Stimulated activated CD4-positive, alpha-beta T cell treated with anti-CD3 and anti-CD28 coated beads, Interleukin-12 subunit alpha, Interleukin-12 subunit beta, amount 100 ng/mL, for 4 hours (primary cell): ENCODE results near the gene LRRFIP1.

Experiments
- DNase-seq: peaks from one replicate; pipeline ENCODE4 v3.0.0-alpha.2; 2020

Gene LRRFIP1

DNA sequence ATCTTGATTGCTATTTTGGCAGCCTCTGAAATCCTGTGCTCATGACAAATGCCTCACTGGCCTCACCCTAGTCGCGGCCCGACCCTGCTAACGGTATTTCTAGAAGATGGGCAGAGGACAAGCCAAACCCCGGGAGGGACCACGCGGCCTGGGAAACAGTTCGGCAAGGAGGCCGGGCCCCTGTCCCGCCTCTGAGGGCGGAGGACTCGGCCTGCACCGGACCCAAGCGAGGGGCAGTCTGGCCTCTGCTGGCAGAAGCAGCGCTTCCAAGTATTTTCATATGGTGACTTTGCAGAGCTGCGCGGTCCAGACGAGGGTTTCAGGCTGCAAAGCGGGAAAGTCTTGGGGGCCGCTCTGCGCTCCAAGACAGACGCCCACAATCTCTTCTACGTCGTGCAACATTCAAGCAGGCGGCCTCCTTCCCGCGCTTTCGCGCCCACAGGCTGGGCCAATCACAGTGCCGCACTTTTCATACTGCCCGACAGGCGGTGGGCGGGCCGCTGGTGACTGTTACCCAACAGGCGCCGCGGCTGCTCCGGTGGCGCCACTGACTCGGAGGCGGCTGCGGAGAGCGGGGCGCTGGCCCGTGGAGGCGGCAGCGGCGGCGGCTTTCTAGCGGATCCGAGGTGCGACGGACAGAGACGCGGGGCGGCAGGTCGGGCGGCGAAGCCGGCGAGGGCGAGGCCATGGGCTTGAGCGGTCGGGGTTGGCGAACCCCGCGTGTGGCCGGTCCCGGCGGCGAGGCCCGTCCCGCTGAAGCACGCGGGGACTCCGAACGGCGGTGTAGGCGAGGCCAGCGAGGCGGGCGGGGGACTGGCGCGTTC is 171.1 kb downstream of the LRRFIP1 start, which contains the start of gene RBM44:
Gene RBM44, plus strand, starts transcription at position 544 of the 824 bp plus-strand sequence. CDS start 14,831 bp downstream, outside the sequence.
- no peak for DNase-seq

DNA sequence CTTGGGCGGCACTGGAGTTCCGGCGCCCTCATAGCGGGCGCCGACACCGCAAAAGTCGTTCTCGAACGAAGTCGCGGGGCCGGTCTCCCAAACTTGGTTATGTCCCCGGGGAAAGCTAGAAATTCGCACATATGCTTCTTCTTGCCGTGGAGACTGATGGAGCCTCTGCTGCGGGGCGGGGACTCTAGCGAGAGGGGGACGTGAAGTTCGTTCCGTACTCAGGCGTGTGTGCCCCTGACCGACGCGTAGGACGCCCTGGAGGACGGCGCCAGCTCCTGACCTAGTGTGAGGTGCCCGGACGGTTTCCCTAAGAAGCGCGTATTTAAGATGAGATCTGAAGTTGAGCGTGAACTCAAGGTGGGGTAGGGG is 171.7 kb downstream of the LRRFIP1 start:
- no peak for DNase-seq

- no peak for DNase-seq
These were observed 174.1 kb downstream of the LRRFIP1 start for GRCh38 chr2:237801466-237801865.

GRCh38 chr2:237806334-237806733 is 178.9 kb downstream of the LRRFIP1 start:
- no peak for DNase-seq

DNA sequence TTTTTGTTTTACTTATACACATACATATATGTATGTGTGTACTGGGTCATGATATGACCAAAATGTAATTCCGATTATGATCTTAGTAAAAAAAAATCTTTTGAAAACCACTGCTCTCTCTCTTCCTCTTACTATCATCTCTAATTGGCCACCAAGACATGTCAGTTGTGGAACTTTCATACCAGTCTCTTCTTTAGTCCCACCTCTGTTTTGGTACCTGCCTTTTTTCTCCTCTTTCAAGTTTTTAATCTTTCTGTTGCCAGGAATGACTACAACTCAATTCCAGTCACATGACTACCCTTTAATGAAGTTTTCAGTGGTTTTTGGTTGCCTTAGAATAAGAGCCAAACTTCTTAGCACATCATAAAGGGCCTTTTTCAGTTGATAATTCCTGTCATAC is 188.2 kb downstream of the LRRFIP1 start:
- DNase-seq = no peak

- no peak for DNase-seq
These were observed 189.1 kb downstream of the LRRFIP1 start for GRCh38 chr2:237816531-237816930.

- no peak for DNase-seq
These were observed 190.7 kb downstream of the LRRFIP1 start for GRCh38 chr2:237818066-237818473.

DNA sequence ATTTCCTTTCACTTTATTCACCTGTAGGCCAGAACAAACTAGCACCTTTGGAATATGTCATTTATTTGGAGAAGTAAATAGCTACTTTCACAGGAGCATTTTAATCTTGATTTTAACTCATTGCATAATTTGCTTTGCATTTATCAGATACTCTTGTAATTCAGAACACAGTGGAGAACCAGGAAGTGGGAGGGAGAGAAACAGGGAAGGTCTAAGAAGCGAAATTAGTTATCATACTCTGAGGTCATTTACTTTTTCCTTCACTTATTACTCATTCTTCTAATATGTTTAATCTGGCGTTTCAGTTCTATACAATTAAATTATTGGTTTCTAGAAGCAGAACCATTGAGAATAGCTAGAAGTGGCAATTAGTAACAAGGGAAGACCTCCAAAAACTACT is 191.8 kb downstream of the LRRFIP1 start:
- no peak for DNase-seq

GRCh38 chr2:237820421-237820820 is 193.0 kb downstream of the LRRFIP1 start:
- no peak for DNase-seq

DNA sequence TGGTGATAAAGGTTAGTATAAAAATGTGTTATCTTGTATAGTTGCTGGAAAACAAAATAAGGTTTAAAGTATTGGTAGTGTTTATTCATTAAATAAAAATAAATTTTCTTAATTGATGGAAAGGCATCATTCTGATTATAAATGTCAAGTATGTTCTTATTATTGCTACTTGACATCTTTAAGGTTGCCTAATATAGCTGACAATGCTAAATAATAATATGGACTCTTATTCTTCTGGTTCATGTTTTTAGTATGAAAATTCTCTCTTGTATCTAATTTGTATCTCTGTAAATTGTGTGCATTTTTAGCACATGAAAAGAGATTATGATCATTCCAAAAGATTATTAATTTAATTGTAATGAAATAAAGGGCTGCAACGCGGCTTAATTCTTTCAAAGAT is 196.2 kb downstream of the LRRFIP1 start:
- no peak for DNase-seq

GRCh38 chr2:237824085-237824484 is 196.7 kb downstream of the LRRFIP1 start:
- DNase-seq = no peak

DNA sequence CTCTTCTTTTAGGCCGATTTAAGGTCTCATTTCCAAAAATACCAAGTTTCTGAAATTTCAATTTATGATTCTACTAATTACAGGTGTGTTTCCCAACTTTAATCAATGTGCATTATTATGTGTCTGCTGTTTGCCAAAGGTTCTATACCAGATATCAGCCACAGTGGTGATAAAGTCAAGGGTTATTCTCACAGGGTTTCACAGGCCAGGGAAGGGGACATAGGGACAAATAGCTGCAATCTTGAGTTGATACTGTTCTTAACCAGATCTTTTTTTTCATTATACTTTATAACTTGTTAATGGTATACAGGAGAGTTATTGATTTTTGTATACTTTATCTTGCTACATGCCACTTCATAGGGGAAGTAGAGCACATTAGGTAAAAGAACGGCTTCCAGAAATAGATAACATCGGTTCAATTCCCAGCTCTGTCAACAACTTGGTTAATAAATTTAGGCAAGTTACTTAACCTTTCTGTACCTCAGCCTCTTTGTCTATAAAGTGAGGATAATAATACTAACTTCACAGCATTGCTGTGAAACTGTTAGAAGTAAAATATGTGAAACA is 200.1 kb downstream of the LRRFIP1 start:
- DNase-seq = no peak
